ENCODE results near the gene AK4.

AK4 gene

GRCh38 chr1:65253800-65254319, 105.9 kb downstream of the AK4 start:
- DNase-seq (ENCODE audit: low spot score) = no peak
- no peaks in the 10 kb centered on the region for H3K9me3 ChIP-seq (ENCODE audit: severe bottlenecking)

DNA sequence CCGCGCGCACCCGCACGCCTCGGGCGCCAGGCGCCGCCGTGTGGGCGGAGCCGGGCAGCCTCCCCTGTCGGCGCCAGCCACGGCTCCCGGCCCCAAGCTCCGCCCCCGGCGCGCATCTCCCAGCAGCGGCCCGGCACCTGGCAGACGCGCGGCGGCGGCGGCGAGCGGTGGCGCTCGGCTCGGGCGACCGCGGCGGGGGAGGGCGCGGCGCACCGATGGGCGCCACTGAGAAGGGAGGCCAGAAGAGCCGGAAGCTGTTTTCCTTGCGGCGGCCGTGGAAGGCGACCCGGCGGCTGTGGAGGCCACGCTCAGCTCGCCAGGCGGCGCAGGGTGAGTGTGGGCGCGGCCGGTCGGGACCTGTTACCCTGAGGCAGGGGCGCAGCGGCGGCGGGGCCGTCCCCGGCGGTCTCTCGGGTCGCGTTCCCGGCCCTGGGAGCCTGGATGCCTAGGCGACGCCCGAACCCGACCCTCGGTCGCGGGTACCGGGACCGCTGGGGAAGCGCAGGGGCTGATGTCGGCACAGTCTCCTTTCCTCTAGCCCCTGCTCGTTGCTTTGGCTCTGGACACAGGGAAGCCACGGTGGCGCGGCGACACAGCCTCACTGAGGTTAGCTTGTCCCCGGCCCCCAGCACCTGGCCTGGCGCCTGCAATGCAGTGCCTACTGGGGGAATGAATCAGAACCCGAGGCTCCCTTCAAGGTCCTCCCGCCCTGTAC, 106.5 kb downstream of the AK4 start:
- no peaks in the 10 kb centered on the region for H3K36me3 ChIP-seq (ENCODE audit: low read depth)
- TF ChIP-seq, protein P1, sequence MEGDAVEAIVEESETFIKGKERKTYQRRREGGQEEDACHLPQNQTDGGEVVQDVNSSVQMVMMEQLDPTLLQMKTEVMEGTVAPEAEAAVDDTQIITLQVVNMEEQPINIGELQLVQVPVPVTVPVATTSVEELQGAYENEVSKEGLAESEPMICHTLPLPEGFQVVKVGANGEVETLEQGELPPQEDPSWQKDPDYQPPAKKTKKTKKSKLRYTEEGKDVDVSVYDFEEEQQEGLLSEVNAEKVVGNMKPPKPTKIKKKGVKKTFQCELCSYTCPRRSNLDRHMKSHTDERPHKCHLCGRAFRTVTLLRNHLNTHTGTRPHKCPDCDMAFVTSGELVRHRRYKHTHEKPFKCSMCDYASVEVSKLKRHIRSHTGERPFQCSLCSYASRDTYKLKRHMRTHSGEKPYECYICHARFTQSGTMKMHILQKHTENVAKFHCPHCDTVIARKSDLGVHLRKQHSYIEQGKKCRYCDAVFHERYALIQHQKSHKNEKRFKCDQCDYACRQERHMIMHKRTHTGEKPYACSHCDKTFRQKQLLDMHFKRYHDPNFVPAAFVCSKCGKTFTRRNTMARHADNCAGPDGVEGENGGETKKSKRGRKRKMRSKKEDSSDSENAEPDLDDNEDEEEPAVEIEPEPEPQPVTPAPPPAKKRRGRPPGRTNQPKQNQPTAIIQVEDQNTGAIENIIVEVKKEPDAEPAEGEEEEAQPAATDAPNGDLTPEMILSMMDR (IDR thresholded peaks at IDR 0.05; ENCODE audit: poor library complexity, severe bottlenecking) = no peak
- peaks cover 5% of the 10 kb centered on the region for H3K4me1 ChIP-seq (ENCODE audit: insufficient read depth, poor library complexity, severe bottlenecking)
- H3K9me3 ChIP-seq (ENCODE audit: severe bottlenecking) = no peaks in the 10 kb centered on the region
- no peak overlapping the region for H3K27ac ChIP-seq (ENCODE audit: poor library complexity, severe bottlenecking)
- no peaks in the 10 kb centered on the region for H3K27me3 ChIP-seq (ENCODE audit: insufficient read depth, poor library complexity, severe bottlenecking)
- H3K4me3 ChIP-seq (ENCODE audit: severe bottlenecking) = peak overlapping the region; percentile 97
- DNase-seq (ENCODE audit: low spot score) (peak; percentile 81), ATAC-seq (ENCODE audit: low read depth) (peak; percentile 88)

More at GRCh38 chr1:65253800-65254319, 105.9 kb downstream of the AK4 start:
- TF ChIP-seq, protein P1 (IDR thresholded peaks at IDR 0.05; ENCODE audit: poor library complexity, severe bottlenecking) = no peak
- peak overlapping the region; percentile 97 for H3K4me3 ChIP-seq (ENCODE audit: severe bottlenecking)
- H3K27me3 ChIP-seq (ENCODE audit: insufficient read depth, poor library complexity, severe bottlenecking) = no peaks in the 10 kb centered on the region
- H3K27ac ChIP-seq (ENCODE audit: poor library complexity, severe bottlenecking) = no peak overlapping the region
- peaks cover 5% of the 10 kb centered on the region for H3K4me1 ChIP-seq (ENCODE audit: insufficient read depth, poor library complexity, severe bottlenecking)
- ATAC-seq (ENCODE audit: low read depth) = peak; percentile 44
- no peaks in the 10 kb centered on the region for H3K36me3 ChIP-seq (ENCODE audit: low read depth)

DNA sequence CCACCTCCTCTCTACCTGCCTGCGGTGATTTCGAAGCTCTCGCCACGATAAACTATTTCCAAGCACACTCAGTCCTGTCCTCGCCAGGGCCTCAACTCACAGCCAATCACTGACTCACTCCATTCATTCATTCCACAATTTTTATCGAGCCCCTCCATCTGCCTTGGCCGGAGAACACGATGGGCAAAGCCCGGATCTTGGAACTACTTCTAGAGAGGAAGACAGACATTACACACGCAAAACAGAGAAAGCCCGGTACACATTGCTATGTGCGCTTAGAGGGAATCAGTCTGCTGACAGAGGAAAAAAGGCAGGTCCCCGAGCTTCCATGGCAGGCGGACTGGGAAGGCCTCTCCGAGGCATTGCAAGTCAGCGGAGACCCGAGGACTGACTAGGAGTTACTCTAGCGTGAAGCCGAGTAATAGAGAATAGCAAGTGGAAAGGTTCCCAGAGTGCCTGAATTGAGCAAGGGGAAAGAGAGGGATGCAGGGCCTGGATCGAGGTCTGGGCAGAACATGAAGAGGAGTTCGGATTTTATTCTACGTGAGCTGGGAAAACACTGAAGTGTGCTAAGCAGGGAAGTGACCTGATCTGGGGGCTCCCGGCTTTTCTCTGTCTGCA, 107.1 kb downstream of the AK4 start:
- Histone ChIP-seq H3K9me3 (ENCODE audit: severe bottlenecking) (no peaks in the 10 kb centered on the region), H3K4me1 (ENCODE audit: insufficient read depth, poor library complexity, severe bottlenecking) (peaks cover 5% of the 10 kb centered on the region), H3K27me3 (ENCODE audit: insufficient read depth, poor library complexity, severe bottlenecking) (no peaks in the 10 kb centered on the region), H3K36me3 (ENCODE audit: low read depth) (no peaks in the 10 kb centered on the region), H3K4me3 (ENCODE audit: severe bottlenecking) (peak overlapping the region; percentile 97), H3K27ac (ENCODE audit: poor library complexity, severe bottlenecking) (no peak overlapping the region)
- ATAC-seq (ENCODE audit: low read depth) = peak; percentile 49
- no peak for DNase-seq (ENCODE audit: low spot score)
- TF ChIP-seq, protein P1 (IDR thresholded peaks at IDR 0.05; ENCODE audit: poor library complexity, severe bottlenecking) = no peak

DNA sequence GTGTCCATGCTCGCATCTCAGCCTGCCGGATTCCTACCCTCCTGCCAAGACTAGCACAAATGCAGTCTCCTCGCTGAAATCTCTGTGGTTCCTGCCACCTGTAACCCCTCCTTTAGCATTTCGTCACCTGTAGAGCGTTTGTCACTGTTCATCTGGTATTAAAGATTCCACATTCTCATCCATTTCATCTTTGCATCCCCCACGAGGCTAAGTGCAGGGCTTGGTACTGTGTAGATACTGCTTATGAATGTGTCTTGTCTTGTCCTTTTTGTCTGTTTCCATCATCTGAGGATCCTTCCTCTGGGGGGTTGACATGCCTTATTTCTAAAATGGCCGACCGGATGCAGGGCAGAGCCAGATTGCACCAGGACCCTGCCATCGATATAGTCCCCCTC, 107.7 kb downstream of the AK4 start:
- ATAC-seq (ENCODE audit: low read depth) (no peak), DNase-seq (ENCODE audit: low spot score) (no peak)
- no peak overlapping the region for H3K27ac ChIP-seq (ENCODE audit: poor library complexity, severe bottlenecking)
- H3K36me3 ChIP-seq (ENCODE audit: low read depth) = no peaks in the 10 kb centered on the region
- no peaks in the 10 kb centered on the region for H3K9me3 ChIP-seq (ENCODE audit: severe bottlenecking)
- peaks cover 5% of the 10 kb centered on the region for H3K4me1 ChIP-seq (ENCODE audit: insufficient read depth, poor library complexity, severe bottlenecking)
- no peaks in the 10 kb centered on the region for H3K27me3 ChIP-seq (ENCODE audit: insufficient read depth, poor library complexity, severe bottlenecking)
- TF ChIP-seq, protein P1 (IDR thresholded peaks at IDR 0.05; ENCODE audit: poor library complexity, severe bottlenecking) = no peak
- H3K4me3 ChIP-seq (ENCODE audit: severe bottlenecking) = no peak overlapping the region

All from RWPE2 (cell line).